IPS-NIHi7 (cell line): ENCODE results near the gene FNDC10.

ENCODE experiments used
- DNase-seq: peaks from one replicate; pipeline ENCODE4 v3.0.0; 2012; ENCODE audit warnings: mixed read lengths; ENCODE audit errors: extremely low spot score

The FNDC10 gene

GRCh38 chr1:1616045-1616790 lies 16.3 kb upstream of the FNDC10 start:
- DNase-seq: no peak

- DNase-seq: peak; percentile 99
Observed at GRCh38 chr1:1615256-1616044, 15.5 kb upstream of the FNDC10 start, which contains the start of gene MIB2. TSS of gene MIB2 (plus strand) at chr1:1615500. CDS start at chr1:1623453, 7,953 bp downstream.

- no peak for DNase-seq
Observed at GRCh38 chr1:1614954-1615255, 15.0 kb upstream of the FNDC10 start.

- no peak for DNase-seq
Observed at GRCh38 chr1:1614204-1614953, 14.4 kb upstream of the FNDC10 start.

- no peak for DNase-seq
Observed at GRCh38 chr1:1613509-1614082, 13.7 kb upstream of the FNDC10 start.

- DNase-seq: no peak
Observed at GRCh38 chr1:1612104-1612400, 12.1 kb upstream of the FNDC10 start.

GRCh38 chr1:1610796-1611195 lies 10.9 kb upstream of the FNDC10 start:
- DNase-seq: no peak

GRCh38 chr1:1609822-1610485 lies 10.0 kb upstream of the FNDC10 start:
- no peak for DNase-seq

- DNase-seq: no peak
Observed at GRCh38 chr1:1606232-1606631, 6.3 kb upstream of the FNDC10 start.

GRCh38 chr1:1605724-1606123 lies 5.8 kb upstream of the FNDC10 start:
- no peak for DNase-seq

- DNase-seq: no peak
Observed at GRCh38 chr1:1605034-1605591, 5.2 kb upstream of the FNDC10 start.

GRCh38 chr1:1604374-1605033 lies 4.6 kb upstream of the FNDC10 start:
- DNase-seq: no peak

- DNase-seq: no peak
Observed at GRCh38 chr1:1603671-1604373, 3.9 kb upstream of the FNDC10 start.

- DNase-seq: no peak
Observed at GRCh38 chr1:1602968-1603506, 3.1 kb upstream of the FNDC10 start.

GRCh38 chr1:1602304-1602967 lies 2.5 kb upstream of the FNDC10 start:
- DNase-seq: no peak

- no peak for DNase-seq
Observed at GRCh38 chr1:1601564-1602303, 1.8 kb upstream of the FNDC10 start.

- no peak for DNase-seq
Observed at GRCh38 chr1:1600861-1601563, 1.1 kb upstream of the FNDC10 start.
